Hepatocyte (in vitro differentiated cells): Measurements from ENCODE around the gene EDAR.

ENCODE experiments used
- EZH2 ChIP-seq: fragments of 200-600 bp; sonication (generic); IDR thresholded peaks from 2 replicates; pipeline ENCODE4 v1.6.1; 2016; ENCODE audit warnings: antibody characterized with exemption, mild to moderate bottlenecking, borderline replicate concordance
- EZH2phosphoT487 ChIP-seq: fragments of 200-600 bp; sonication (generic); IDR thresholded peaks from one replicate; pipeline ENCODE4 v1.6.1; 2018; ENCODE audit warnings: antibody characterized with exemption, mild to moderate bottlenecking, low read depth, moderate library complexity; ENCODE audit not compliant: unreplicated experiment, severe bottlenecking
- TF ChIP-seq, protein P1 (sequence below): fragments of 200-600 bp; sonication (generic); IDR thresholded peaks from 2 replicates; pipeline ENCODE4 v1.5.1; 2016; ENCODE audit warnings: antibody characterized with exemption, mild to moderate bottlenecking; ENCODE audit not compliant: poor library complexity

DNA sequence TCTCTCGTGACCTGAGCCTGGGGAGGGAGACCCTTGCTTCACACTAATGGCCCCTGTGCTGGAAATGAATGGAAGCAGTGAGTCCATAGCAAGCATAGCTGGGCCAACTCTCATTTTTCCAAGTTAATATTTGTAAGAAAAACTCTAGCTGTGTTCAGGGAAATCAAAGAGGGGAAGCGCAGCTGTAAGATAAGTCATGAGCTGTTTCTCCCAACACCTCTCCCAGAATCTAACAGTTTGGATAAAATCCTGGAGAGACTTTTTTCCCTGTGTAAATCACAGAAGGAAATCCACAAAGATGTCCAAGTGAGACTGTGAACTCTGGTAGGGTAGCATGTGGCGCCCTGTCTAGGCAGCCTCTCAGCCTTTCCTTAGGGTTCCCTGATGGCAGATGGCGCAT lies 27.2 kb downstream of the EDAR start:
- TF ChIP-seq, protein P1, sequence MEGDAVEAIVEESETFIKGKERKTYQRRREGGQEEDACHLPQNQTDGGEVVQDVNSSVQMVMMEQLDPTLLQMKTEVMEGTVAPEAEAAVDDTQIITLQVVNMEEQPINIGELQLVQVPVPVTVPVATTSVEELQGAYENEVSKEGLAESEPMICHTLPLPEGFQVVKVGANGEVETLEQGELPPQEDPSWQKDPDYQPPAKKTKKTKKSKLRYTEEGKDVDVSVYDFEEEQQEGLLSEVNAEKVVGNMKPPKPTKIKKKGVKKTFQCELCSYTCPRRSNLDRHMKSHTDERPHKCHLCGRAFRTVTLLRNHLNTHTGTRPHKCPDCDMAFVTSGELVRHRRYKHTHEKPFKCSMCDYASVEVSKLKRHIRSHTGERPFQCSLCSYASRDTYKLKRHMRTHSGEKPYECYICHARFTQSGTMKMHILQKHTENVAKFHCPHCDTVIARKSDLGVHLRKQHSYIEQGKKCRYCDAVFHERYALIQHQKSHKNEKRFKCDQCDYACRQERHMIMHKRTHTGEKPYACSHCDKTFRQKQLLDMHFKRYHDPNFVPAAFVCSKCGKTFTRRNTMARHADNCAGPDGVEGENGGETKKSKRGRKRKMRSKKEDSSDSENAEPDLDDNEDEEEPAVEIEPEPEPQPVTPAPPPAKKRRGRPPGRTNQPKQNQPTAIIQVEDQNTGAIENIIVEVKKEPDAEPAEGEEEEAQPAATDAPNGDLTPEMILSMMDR: no peak
- no peak for TF ChIP-seq EZH2
- TF ChIP-seq EZH2phosphoT487: no peak
